Myocyte (in vitro differentiated cells): ENCODE measurements around the gene SMIM1. TPM values are rescaled to one million over a fixed set of nuclear protein-coding genes. Genes with fewer than 3 reads are reported as not detected.

ENCODE experiments used
- DNase-seq: peaks from one replicate; pipeline ENCODE4 v3.0.0-alpha.2; 2012; ENCODE audit warnings: low read depth
- total RNA-seq: library from RNA; depleted of rRNA; stranded (reverse); fragments of >200 nt; gene quantifications from 2 replicates; pipeline ENCODE4 v1.2.3, GENCODE V29; 2014

The SMIM1 gene
- total RNA-seq, 1 donor from 2014 or later = not detected

- DNase-seq = no peak
Observed at GRCh38 chr1:3817821-3818597, 45.5 kb downstream of the SMIM1 start.

- no peak for DNase-seq
Observed at GRCh38 chr1:3819771-3820200, 47.2 kb downstream of the SMIM1 start.

GRCh38 chr1:3820316-3820715 is 47.8 kb downstream of the SMIM1 start:
- no peak for DNase-seq

GRCh38 chr1:3821004-3821403 is 48.5 kb downstream of the SMIM1 start:
- no peak for DNase-seq

DNA sequence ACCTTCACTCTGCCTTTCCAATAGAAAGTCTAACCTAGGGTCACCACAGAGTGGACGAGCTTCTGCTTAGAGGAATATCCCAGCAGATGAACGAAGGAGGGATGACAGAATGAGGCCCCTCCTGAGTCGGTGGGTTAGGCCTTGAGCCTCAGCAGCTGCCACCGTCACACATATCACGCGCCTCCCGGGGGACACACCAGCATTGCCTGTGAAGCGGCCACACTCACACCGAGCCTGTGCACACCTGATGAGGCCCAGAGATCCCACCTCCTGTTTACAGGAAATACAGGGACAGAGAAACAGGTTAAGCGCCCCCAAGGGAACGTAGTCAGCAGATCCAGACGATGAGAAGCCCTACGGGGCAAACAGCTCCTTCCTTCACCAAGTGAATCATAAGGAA is 48.9 kb downstream of the SMIM1 start:
- DNase-seq = no peak

DNA sequence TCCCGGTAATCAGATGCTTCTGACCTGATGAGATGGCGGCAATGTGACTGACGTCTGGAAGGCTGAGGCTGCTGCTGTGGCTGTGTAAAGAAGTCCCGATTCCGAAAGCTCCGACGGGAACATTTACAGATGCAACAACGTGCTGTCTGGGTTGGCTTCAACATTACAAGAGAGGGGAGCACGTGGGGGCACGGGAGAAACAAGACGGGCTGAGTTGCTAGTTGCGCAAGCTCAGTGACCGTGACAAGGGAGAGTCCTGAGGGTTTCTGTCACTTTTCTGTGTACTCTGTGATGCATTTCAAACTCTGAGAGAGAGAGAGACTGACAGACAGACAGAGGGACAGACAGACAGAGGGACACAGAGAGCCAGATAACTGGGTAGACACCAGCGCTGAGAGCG is 49.4 kb downstream of the SMIM1 start:
- no peak for DNase-seq

DNA sequence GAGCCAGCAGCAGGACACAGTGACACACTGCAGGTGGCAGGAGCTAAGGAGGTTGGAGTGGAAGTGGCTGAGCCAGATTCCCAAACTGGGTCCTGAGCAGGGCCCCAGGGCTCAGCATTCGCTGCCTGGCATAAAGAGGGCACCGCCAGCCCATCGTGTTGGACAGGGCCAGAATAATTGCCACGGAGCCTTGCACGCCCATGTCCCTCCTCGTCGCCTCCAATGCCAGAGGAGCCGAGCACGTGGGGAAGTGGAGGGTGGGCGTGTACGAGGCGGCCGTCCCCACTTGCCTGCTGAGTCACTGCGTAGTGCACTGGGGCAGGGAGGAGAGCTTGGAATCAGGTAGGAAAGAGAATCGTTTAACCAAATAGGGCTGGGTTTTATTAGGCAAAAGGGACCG is 49.9 kb downstream of the SMIM1 start:
- no peak for DNase-seq

GRCh38 chr1:3824650-3825049 is 52.1 kb downstream of the SMIM1 start:
- DNase-seq = no peak

- DNase-seq = no peak
Observed at GRCh38 chr1:3825356-3825755, 52.8 kb downstream of the SMIM1 start.

Other genes with a start within 250 kb of the SMIM1 start
- gene MEGF6, start 161.2 kb upstream of the SMIM1 start, total RNA-seq = 0.13 and 0.16 TPM in 2 replicates
- gene TPRG1L, start 147.7 kb upstream of the SMIM1 start, total RNA-seq = 19.7 and 23.2 TPM in 2 replicates
- gene WRAP73, start 122.6 kb upstream of the SMIM1 start, total RNA-seq = 25.8 and 29.0 TPM in 2 replicates
- gene TP73, start 120.2 kb upstream of the SMIM1 start, total RNA-seq = 1.3 and 2.2 TPM in 2 replicates
- not detected in 2 replicates for gene CCDC27, start 20.3 kb upstream of the SMIM1 start, total RNA-seq
- gene LRRC47, start 23.7 kb downstream of the SMIM1 start, total RNA-seq = 57.2 and 63.5 TPM in 2 replicates
- 22.7 and 23.1 TPM in 2 replicates for gene CEP104, start 84.5 kb downstream of the SMIM1 start, total RNA-seq
- gene DFFB, start 84.7 kb downstream of the SMIM1 start, total RNA-seq = 3.0 and 3.7 TPM in 2 replicates
- gene C1orf174, start 127.5 kb downstream of the SMIM1 start, total RNA-seq = 23.4 and 28.3 TPM in 2 replicates